ENCODE data around the gene PAPLN. TPM values are rescaled to one million over a fixed set of nuclear protein-coding genes. Genes with fewer than 3 reads are reported as not detected.
A peak's percentile ranks its signal among the peaks of the same experiment; 100 is the strongest.

PAPLN gene
- total RNA-seq, 6 experiments from 2014 or later = 1.5 to 3.0 (median 2.3) TPM

DNA sequence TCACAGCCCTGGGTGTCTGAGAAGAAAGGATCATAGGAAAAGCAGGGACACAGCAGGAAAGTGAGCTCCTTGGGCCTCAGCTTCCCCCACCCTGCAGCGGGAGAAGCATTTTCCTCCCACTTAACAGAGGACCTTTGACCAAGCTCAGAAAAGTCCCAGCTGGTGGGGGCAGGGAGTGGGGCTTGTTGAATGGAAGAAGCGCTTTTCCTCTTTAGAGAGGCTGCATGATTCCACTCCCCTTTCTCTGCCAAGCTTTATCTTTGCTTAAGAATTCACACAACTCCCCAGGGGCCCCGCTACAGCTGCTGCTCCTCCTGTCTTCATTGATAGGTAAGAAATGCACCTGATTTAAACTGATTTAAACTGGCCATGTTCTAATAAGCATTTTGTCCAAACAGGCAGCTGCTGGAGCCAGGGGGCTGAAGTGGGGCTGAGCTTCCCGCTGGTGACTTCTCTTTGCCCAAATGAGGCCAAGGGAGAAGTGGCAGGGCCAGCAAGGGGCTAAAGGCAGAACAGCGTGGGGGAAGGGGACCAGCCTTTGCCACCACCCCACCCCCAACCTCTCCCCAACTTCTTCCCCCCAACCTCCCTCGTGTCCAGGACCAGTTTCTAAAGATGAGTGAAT lies 1.7 kb upstream of the PAPLN start:
- peaks cover 51% of the 10 kb centered on the region for H3K27me3 Mint-ChIP-seq (ENCODE audit: insufficient read depth)

DNA sequence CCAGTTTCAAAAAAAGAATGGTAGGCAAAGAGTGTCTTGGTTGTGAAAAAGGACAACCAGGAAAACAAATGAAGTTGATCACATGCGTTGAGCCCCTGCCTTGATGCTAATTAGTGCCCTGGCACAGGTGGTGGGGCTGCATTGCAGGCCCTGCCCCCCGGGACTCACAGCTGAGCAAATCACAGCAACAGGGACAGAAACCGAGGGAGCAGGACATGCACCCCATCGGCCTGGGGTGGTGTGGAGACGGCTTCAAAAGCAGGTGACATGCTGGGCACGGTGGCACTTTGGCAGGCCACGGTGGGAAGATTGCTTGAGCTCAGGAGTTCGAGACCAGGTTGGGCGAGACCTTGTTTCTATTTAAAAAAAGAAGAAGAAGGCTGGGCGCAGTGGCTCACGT lies 1.1 kb upstream of the PAPLN start:
- TF ChIP-seq, protein P1, sequence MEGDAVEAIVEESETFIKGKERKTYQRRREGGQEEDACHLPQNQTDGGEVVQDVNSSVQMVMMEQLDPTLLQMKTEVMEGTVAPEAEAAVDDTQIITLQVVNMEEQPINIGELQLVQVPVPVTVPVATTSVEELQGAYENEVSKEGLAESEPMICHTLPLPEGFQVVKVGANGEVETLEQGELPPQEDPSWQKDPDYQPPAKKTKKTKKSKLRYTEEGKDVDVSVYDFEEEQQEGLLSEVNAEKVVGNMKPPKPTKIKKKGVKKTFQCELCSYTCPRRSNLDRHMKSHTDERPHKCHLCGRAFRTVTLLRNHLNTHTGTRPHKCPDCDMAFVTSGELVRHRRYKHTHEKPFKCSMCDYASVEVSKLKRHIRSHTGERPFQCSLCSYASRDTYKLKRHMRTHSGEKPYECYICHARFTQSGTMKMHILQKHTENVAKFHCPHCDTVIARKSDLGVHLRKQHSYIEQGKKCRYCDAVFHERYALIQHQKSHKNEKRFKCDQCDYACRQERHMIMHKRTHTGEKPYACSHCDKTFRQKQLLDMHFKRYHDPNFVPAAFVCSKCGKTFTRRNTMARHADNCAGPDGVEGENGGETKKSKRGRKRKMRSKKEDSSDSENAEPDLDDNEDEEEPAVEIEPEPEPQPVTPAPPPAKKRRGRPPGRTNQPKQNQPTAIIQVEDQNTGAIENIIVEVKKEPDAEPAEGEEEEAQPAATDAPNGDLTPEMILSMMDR (IDR thresholded peaks at IDR 0.05) = no peak
- no peak overlapping the region for H3K27ac Mint-ChIP-seq
- DNase-seq = no peak
- no peaks in the 10 kb centered on the region for H3K9me3 Mint-ChIP-seq
- H3K4me3 Mint-ChIP-seq = no peak overlapping the region
- peaks cover 53% of the 10 kb centered on the region for H3K27me3 Mint-ChIP-seq (ENCODE audit: insufficient read depth)
- H3K36me3 Mint-ChIP-seq (ENCODE audit: low read depth) = no peaks in the 10 kb centered on the region
- H3K4me1 Mint-ChIP-seq (ENCODE audit: low read depth) = peaks cover 21% of the 10 kb centered on the region

More for the DNA sequence above, 1.7 kb upstream of the PAPLN start:
- Mint-ChIP-seq H3K36me3 (ENCODE audit: low read depth) (no peaks in the 10 kb centered on the region), H3K4me1 (ENCODE audit: low read depth) (peaks cover 21% of the 10 kb centered on the region), H3K4me3 (no peak overlapping the region), H3K9me3 (no peaks in the 10 kb centered on the region), H3K27ac (no peak overlapping the region)
- TF ChIP-seq, protein P1 (IDR thresholded peaks at IDR 0.05) = no peak
- no peak for DNase-seq

DNA sequence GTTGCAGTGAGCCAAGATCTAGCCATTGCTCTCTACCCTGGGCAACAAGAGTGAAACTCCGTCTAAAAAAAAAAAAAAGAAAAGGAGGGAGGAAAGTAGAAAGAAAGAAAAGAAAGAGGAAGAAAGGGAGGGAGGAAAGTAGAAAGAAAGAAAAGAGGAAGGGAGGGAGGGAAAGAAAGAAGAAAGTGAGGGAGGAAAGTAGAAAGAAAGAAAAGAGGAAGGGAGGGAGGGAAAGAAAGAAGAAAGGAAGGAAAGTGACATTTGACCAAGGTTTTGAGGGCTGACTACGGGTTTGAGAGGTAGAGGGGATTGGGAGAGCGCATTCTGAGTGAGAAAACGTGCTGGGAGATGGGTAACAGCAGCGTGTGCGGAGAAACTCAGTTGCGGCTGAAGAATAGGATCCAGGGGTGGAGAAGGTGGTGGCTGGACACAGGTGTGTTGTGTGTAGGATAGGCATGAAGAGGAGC lies 521 bp upstream of the PAPLN start:
- Mint-ChIP-seq H3K9me3 (no peaks in the 10 kb centered on the region), H3K4me3 (peak overlapping the region; percentile 66), H3K4me1 (ENCODE audit: low read depth) (peaks cover 26% of the 10 kb centered on the region), H3K27me3 (ENCODE audit: insufficient read depth) (peaks cover 51% of the 10 kb centered on the region), H3K27ac (no peak overlapping the region), H3K36me3 (ENCODE audit: low read depth) (no peaks in the 10 kb centered on the region)
- DNase-seq = no peak
- TF ChIP-seq, protein P1 (IDR thresholded peaks at IDR 0.05) = no peak

DNA sequence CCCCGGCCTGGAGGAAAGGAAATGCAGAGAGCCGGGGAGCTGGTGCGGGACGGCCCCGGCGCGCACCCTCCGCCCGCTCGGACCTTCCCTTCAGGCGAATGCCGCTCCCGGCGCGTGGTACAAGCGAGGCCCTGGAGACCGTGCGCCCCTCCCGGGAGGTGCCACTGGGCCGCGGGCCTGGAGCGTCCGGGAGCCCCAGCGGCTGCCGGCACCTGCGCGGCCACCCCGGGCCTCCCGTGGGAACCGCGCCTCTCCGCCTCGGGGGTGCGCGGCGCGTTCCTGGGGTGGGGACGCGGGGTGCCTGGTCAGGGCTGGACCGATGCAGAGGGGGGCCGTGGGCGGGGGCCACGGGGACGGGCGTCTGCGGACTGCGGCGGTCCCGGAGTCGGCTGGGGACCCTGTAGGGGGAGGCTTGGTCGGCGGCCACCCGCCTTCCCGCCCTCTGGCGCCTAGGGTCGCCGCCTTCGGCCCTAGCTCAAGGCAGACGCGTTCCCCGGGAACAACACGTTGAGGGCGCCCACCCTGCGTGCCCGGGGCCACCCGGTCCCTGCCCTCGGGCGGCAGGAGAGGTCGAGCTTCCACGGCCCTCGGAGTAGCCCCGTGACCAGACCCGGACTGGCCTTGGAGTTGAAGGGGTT lies 599 bp downstream of the PAPLN start:
- H3K4me3 Mint-ChIP-seq = peak overlapping the region; percentile 83
- no peak for DNase-seq
- no peak overlapping the region for H3K27ac Mint-ChIP-seq
- H3K36me3 Mint-ChIP-seq (ENCODE audit: low read depth) = no peaks in the 10 kb centered on the region
- H3K9me3 Mint-ChIP-seq = no peaks in the 10 kb centered on the region
- TF ChIP-seq, protein P1 (IDR thresholded peaks at IDR 0.05) = no peak
- peaks cover 49% of the 10 kb centered on the region for H3K27me3 Mint-ChIP-seq (ENCODE audit: insufficient read depth)
- peaks cover 27% of the 10 kb centered on the region for H3K4me1 Mint-ChIP-seq (ENCODE audit: low read depth)

DNA sequence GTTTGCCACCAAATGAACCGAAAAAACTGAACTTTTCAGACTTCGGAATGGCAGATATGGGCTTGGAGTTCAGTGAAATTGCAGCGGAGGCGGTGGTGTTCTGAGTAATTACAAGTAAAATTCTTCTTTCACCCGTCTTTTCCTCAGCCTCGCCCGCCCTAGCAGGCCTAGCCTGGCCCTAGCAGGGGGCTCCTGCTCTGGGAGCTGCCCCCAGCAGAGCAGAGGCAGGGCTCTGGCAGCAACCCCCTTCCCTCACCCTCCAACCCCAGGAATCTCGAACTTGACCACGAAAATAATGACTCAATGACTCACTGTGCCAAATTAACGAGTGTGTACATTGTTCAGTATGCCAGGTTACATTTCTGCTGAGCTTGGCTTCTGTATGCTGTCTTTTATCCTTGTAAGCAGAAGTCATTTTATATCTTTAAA lies 1.1 kb downstream of the PAPLN start:
- H3K9me3 Mint-ChIP-seq = no peaks in the 10 kb centered on the region

More for the DNA sequence above, 1.1 kb downstream of the PAPLN start:
- H3K27ac Mint-ChIP-seq = no peak overlapping the region
- H3K4me1 Mint-ChIP-seq (ENCODE audit: low read depth) = peaks cover 27% of the 10 kb centered on the region
- peaks cover 44% of the 10 kb centered on the region for H3K27me3 Mint-ChIP-seq (ENCODE audit: insufficient read depth)
- TF ChIP-seq, protein P1 (IDR thresholded peaks at IDR 0.05) = no peak
- DNase-seq = peak; percentile 63
- H3K36me3 Mint-ChIP-seq (ENCODE audit: low read depth) = no peaks in the 10 kb centered on the region
- peak overlapping the region; percentile 83 for H3K4me3 Mint-ChIP-seq
